ENCODE results near the gene DDB1.

The DDB1 gene

GRCh38 chr11:61332797-61333549 is at the start of gene DDB1, which contains the start of gene TKFC:
TSS of gene DDB1 (minus strand) at chr11:61333105. CDS start at chr11:61332968, 137 bp downstream.
TSS of gene TKFC (plus strand) at chr11:61333228. CDS start at chr11:61334729, 1,501 bp downstream.
- DNase-seq (peak; percentile 99), ATAC-seq (peak; percentile 94)
- Mint-ChIP-seq H3K27me3 (no peaks in the 10 kb centered on the region), H3K4me1 (peaks cover 88% of the 10 kb centered on the region), H3K9me3 (no peaks in the 10 kb centered on the region), H3K4me3 (peak within 1 kb of the TSS; percentile 98), H3K27ac (peak within 1 kb of the TSS; percentile 97 to 99)

- H3K27me3 Mint-ChIP-seq, result no peaks in the 10 kb centered on the region
- H3K9me3 Mint-ChIP-seq, result no peaks in the 10 kb centered on the region
- DNase-seq, result no peak
- H3K27ac Mint-ChIP-seq, result no peak overlapping the region
- H3K4me1 Mint-ChIP-seq, result no peaks in the 10 kb centered on the region
- H3K4me3 Mint-ChIP-seq, result no peak overlapping the region
- ATAC-seq, result no peak
Observed at GRCh38 chr11:61380884-61381283, 48.0 kb upstream of the DDB1 start.

GRCh38 chr11:61378713-61379313 is 45.9 kb upstream of the DDB1 start:
- Mint-ChIP-seq H3K4me1 (no peaks in the 10 kb centered on the region), H3K9me3 (no peaks in the 10 kb centered on the region), H3K4me3 (no peak overlapping the region), H3K27me3 (no peaks in the 10 kb centered on the region), H3K27ac (no peak overlapping the region)
- DNase-seq, result no peak
- ATAC-seq, result no peak

GRCh38 chr11:61377461-61378160 is 44.7 kb upstream of the DDB1 start:
- no peaks in the 10 kb centered on the region for H3K4me1 Mint-ChIP-seq
- H3K27me3 Mint-ChIP-seq, result no peaks in the 10 kb centered on the region
- H3K4me3 Mint-ChIP-seq, result no peak overlapping the region
- no peak for DNase-seq
- no peak for ATAC-seq
- H3K27ac Mint-ChIP-seq, result no peak overlapping the region
- no peaks in the 10 kb centered on the region for H3K9me3 Mint-ChIP-seq

GRCh38 chr11:61375761-61376108 is 42.8 kb upstream of the DDB1 start:
- ATAC-seq, result no peak
- Mint-ChIP-seq H3K27me3 (no peaks in the 10 kb centered on the region), H3K9me3 (no peaks in the 10 kb centered on the region), H3K27ac (no peak overlapping the region), H3K4me3 (no peak overlapping the region), H3K4me1 (peaks cover under 1% of the 10 kb centered on the region)
- DNase-seq, result no peak

GRCh38 chr11:61372659-61373420 is 39.9 kb upstream of the DDB1 start:
- Mint-ChIP-seq H3K4me3 (no peak overlapping the region), H3K4me1 (peaks cover 16% of the 10 kb centered on the region), H3K27me3 (no peaks in the 10 kb centered on the region), H3K27ac (no peak overlapping the region), H3K9me3 (no peaks in the 10 kb centered on the region)
- DNase-seq (no peak), ATAC-seq (no peak)

GRCh38 chr11:61370349-61371005 is 37.6 kb upstream of the DDB1 start:
- peak in 1 of 2 donors; percentile 26 for DNase-seq
- peak overlapping the region; percentile 42 to 91 for H3K27ac Mint-ChIP-seq

GRCh38 chr11:61369372-61370348 is 36.8 kb upstream of the DDB1 start:
- DNase-seq, result no peak
- Mint-ChIP-seq H3K9me3 (no peaks in the 10 kb centered on the region), H3K4me3 (peak overlapping the region in 1 of 2 donors; percentile 34), H3K4me1 (peaks cover 16% of the 10 kb centered on the region), H3K27ac (peak overlapping the region in 1 of 2 donors; percentile 91), H3K27me3 (no peaks in the 10 kb centered on the region)
- ATAC-seq, result peak; percentile 31

More at GRCh38 chr11:61370349-61371005, 37.6 kb upstream of the DDB1 start:
- ATAC-seq, result peak; percentile 94
- Mint-ChIP-seq H3K9me3 (no peaks in the 10 kb centered on the region), H3K4me3 (peak overlapping the region in 1 of 2 donors; percentile 8), H3K27me3 (no peaks in the 10 kb centered on the region), H3K4me1 (peaks cover 16% of the 10 kb centered on the region)

GRCh38 chr11:61368646-61369045 is 35.7 kb upstream of the DDB1 start:
- Mint-ChIP-seq H3K4me1 (peaks cover 22% of the 10 kb centered on the region), H3K4me3 (no peak overlapping the region)

GRCh38 chr11:61367406-61367805 is 34.5 kb upstream of the DDB1 start:
- ATAC-seq (no peak), DNase-seq (no peak)
- no peaks in the 10 kb centered on the region for H3K27me3 Mint-ChIP-seq
- H3K4me3 Mint-ChIP-seq, result no peak overlapping the region
- no peak overlapping the region for H3K27ac Mint-ChIP-seq
- H3K9me3 Mint-ChIP-seq, result no peaks in the 10 kb centered on the region
- H3K4me1 Mint-ChIP-seq, result peaks cover 35% of the 10 kb centered on the region

More at GRCh38 chr11:61368646-61369045, 35.7 kb upstream of the DDB1 start:
- Mint-ChIP-seq H3K27me3 (no peaks in the 10 kb centered on the region), H3K27ac (no peak overlapping the region), H3K9me3 (no peaks in the 10 kb centered on the region)
- DNase-seq (no peak), ATAC-seq (no peak)

- Mint-ChIP-seq H3K4me1 (peaks cover 39% of the 10 kb centered on the region), H3K4me3 (peak overlapping the region in 1 of 2 donors; percentile 29), H3K9me3 (no peaks in the 10 kb centered on the region), H3K27me3 (no peaks in the 10 kb centered on the region), H3K27ac (peak overlapping the region in 1 of 2 donors; percentile 76)
- no peak for ATAC-seq
- no peak for DNase-seq
Observed at GRCh38 chr11:61364012-61364675, 31.2 kb upstream of the DDB1 start.

GRCh38 chr11:61362542-61362875 is 29.6 kb upstream of the DDB1 start:
- peaks cover 45% of the 10 kb centered on the region for H3K4me1 Mint-ChIP-seq
- ATAC-seq, result peak; percentile 39
- no peaks in the 10 kb centered on the region for H3K27me3 Mint-ChIP-seq
- peak overlapping the region; percentile 98 to 99 for H3K27ac Mint-ChIP-seq
- DNase-seq, result peak in 1 of 2 donors; percentile 40
- H3K9me3 Mint-ChIP-seq, result no peaks in the 10 kb centered on the region
- peak overlapping the region; percentile 95 to 98 for H3K4me3 Mint-ChIP-seq

GRCh38 chr11:61361741-61362541 is 29.0 kb upstream of the DDB1 start, which contains the start of the genes CYB561A3 and TMEM138:
TSS of gene CYB561A3 (minus strand) at chr11:61361882. CDS start at chr11:61356713, 5,169 bp downstream.
TSS of gene TMEM138 (plus strand) at chr11:61362374. CDS start at chr11:61364391, 2,017 bp downstream.
- no peaks in the 10 kb centered on the region for H3K9me3 Mint-ChIP-seq
- DNase-seq, result peak; percentile 93 to 96
- peak within 1 kb of the TSS; percentile 95 to 98 for H3K4me3 Mint-ChIP-seq
- no peaks in the 10 kb centered on the region for H3K27me3 Mint-ChIP-seq
- H3K27ac Mint-ChIP-seq, result peak within 1 kb of the TSS; percentile 98 to 99
- ATAC-seq, result peak; percentile 96
- peaks cover 50% of the 10 kb centered on the region for H3K4me1 Mint-ChIP-seq
